ENCODE results near the gene HINT2.

HINT2 gene

GRCh38 chr9:35814106-35814840, 569 bp downstream of the HINT2 start:
- H3K4me1 ChIP-seq (ENCODE audit: insufficient read depth, low read length) = peaks cover 18% of the 10 kb centered on the region
- H3K9me3 ChIP-seq (ENCODE audit: low read length) = no peaks in the 10 kb centered on the region
- H3K36me3 ChIP-seq (ENCODE audit: insufficient read depth, low read length) = no peaks in the 10 kb centered on the region
- H2AFZ ChIP-seq (ENCODE audit: low read depth, low read length) = peak overlapping the region; percentile 94
- H3K27me3 ChIP-seq (ENCODE audit: insufficient read depth, low read length) = no peaks in the 10 kb centered on the region
- H3K4me3 ChIP-seq (ENCODE audit: low read length) = peak overlapping the region; percentile 72

GRCh38 chr9:35813434-35814105, 1.3 kb downstream of the HINT2 start:
- H3K36me3 ChIP-seq (ENCODE audit: insufficient read depth, low read length) = no peaks in the 10 kb centered on the region
- H3K27me3 ChIP-seq (ENCODE audit: insufficient read depth, low read length) = no peaks in the 10 kb centered on the region
- no peak overlapping the region for H2AFZ ChIP-seq (ENCODE audit: low read depth, low read length)
- peaks cover 18% of the 10 kb centered on the region for H3K4me1 ChIP-seq (ENCODE audit: insufficient read depth, low read length)
- no peaks in the 10 kb centered on the region for H3K9me3 ChIP-seq (ENCODE audit: low read length)
- peak overlapping the region; percentile 72 for H3K4me3 ChIP-seq (ENCODE audit: low read length)

GRCh38 chr9:35812025-35812602, 2.7 kb downstream of the HINT2 start, which contains the start of gene SPAG8:
TSS of gene SPAG8 (minus strand) at chr9:35812262. CDS start at chr9:35812147, 115 bp downstream.
- Histone ChIP-seq H3K36me3 (ENCODE audit: insufficient read depth, low read length) (no peaks in the 10 kb centered on the region), H3K4me3 (ENCODE audit: low read length) (peak within 1 kb of the TSS; percentile 52), H3K9me3 (ENCODE audit: low read length) (no peaks in the 10 kb centered on the region), H3K4me1 (ENCODE audit: insufficient read depth, low read length) (peaks cover 18% of the 10 kb centered on the region), H2AFZ (ENCODE audit: low read depth, low read length) (peak within 1 kb of the TSS; percentile 3), H3K27me3 (ENCODE audit: insufficient read depth, low read length) (no peaks in the 10 kb centered on the region)

- peak overlapping the region; percentile 52 for H3K4me3 ChIP-seq (ENCODE audit: low read length)
- H3K9me3 ChIP-seq (ENCODE audit: low read length) = no peaks in the 10 kb centered on the region
- no peaks in the 10 kb centered on the region for H3K27me3 ChIP-seq (ENCODE audit: insufficient read depth, low read length)
- H2AFZ ChIP-seq (ENCODE audit: low read depth, low read length) = peak overlapping the region; percentile 3
- H3K36me3 ChIP-seq (ENCODE audit: insufficient read depth, low read length) = no peaks in the 10 kb centered on the region
- H3K4me1 ChIP-seq (ENCODE audit: insufficient read depth, low read length) = peaks cover 18% of the 10 kb centered on the region
Measured at GRCh38 chr9:35811381-35812024, 3.3 kb downstream of the HINT2 start.

- H2AFZ ChIP-seq (ENCODE audit: low read depth, low read length) = no peak overlapping the region
- H3K4me3 ChIP-seq (ENCODE audit: low read length) = no peak overlapping the region
- peaks cover under 1% of the 10 kb centered on the region for H3K27me3 ChIP-seq (ENCODE audit: insufficient read depth, low read length)
- H3K4me1 ChIP-seq (ENCODE audit: insufficient read depth, low read length) = peaks cover 18% of the 10 kb centered on the region
- no peaks in the 10 kb centered on the region for H3K36me3 ChIP-seq (ENCODE audit: insufficient read depth, low read length)
- no peaks in the 10 kb centered on the region for H3K9me3 ChIP-seq (ENCODE audit: low read length)
Measured at GRCh38 chr9:35810122-35810521, 4.7 kb downstream of the HINT2 start.

GRCh38 chr9:35808433-35808832, 6.4 kb downstream of the HINT2 start:
- no peak overlapping the region for H2AFZ ChIP-seq (ENCODE audit: low read depth, low read length)
- no peak overlapping the region for H3K4me3 ChIP-seq (ENCODE audit: low read length)
- peaks cover 4% of the 10 kb centered on the region for H3K27me3 ChIP-seq (ENCODE audit: insufficient read depth, low read length)
- H3K4me1 ChIP-seq (ENCODE audit: insufficient read depth, low read length) = peaks cover 9% of the 10 kb centered on the region
- H3K9me3 ChIP-seq (ENCODE audit: low read length) = no peaks in the 10 kb centered on the region
- no peaks in the 10 kb centered on the region for H3K36me3 ChIP-seq (ENCODE audit: insufficient read depth, low read length)

- H3K4me1 ChIP-seq (ENCODE audit: insufficient read depth, low read length) = no peaks in the 10 kb centered on the region
- no peaks in the 10 kb centered on the region for H3K9me3 ChIP-seq (ENCODE audit: low read length)
- H3K4me3 ChIP-seq (ENCODE audit: low read length) = no peak overlapping the region
- H3K36me3 ChIP-seq (ENCODE audit: insufficient read depth, low read length) = no peaks in the 10 kb centered on the region
- H2AFZ ChIP-seq (ENCODE audit: low read depth, low read length) = no peak overlapping the region
- peaks cover 12% of the 10 kb centered on the region for H3K27me3 ChIP-seq (ENCODE audit: insufficient read depth, low read length)
Measured at GRCh38 chr9:35806101-35806500, 8.7 kb downstream of the HINT2 start.

- no peak overlapping the region for H3K4me3 ChIP-seq (ENCODE audit: low read length)
- no peaks in the 10 kb centered on the region for H3K36me3 ChIP-seq (ENCODE audit: insufficient read depth, low read length)
- H2AFZ ChIP-seq (ENCODE audit: low read depth, low read length) = no peak overlapping the region
- H3K27me3 ChIP-seq (ENCODE audit: insufficient read depth, low read length) = peaks cover 19% of the 10 kb centered on the region
- H3K4me1 ChIP-seq (ENCODE audit: insufficient read depth, low read length) = no peaks in the 10 kb centered on the region
- H3K9me3 ChIP-seq (ENCODE audit: low read length) = no peaks in the 10 kb centered on the region
Measured at GRCh38 chr9:35801328-35802128, 13.3 kb downstream of the HINT2 start.

- Histone ChIP-seq H3K4me1 (ENCODE audit: insufficient read depth, low read length) (no peaks in the 10 kb centered on the region), H3K4me3 (ENCODE audit: low read length) (no peak overlapping the region), H3K9me3 (ENCODE audit: low read length) (no peaks in the 10 kb centered on the region), H3K27me3 (ENCODE audit: insufficient read depth, low read length) (peaks cover 19% of the 10 kb centered on the region), H3K36me3 (ENCODE audit: insufficient read depth, low read length) (no peaks in the 10 kb centered on the region), H2AFZ (ENCODE audit: low read depth, low read length) (no peak overlapping the region)
Measured at GRCh38 chr9:35800530-35800929, 14.3 kb downstream of the HINT2 start.

GRCh38 chr9:35798658-35799374, 16.0 kb downstream of the HINT2 start:
- Histone ChIP-seq H3K36me3 (ENCODE audit: insufficient read depth, low read length) (no peaks in the 10 kb centered on the region), H2AFZ (ENCODE audit: low read depth, low read length) (no peak overlapping the region), H3K4me1 (ENCODE audit: insufficient read depth, low read length) (no peaks in the 10 kb centered on the region), H3K9me3 (ENCODE audit: low read length) (no peaks in the 10 kb centered on the region), H3K4me3 (ENCODE audit: low read length) (no peak overlapping the region), H3K27me3 (ENCODE audit: insufficient read depth, low read length) (peaks cover 15% of the 10 kb centered on the region)

- H3K36me3 ChIP-seq (ENCODE audit: insufficient read depth, low read length) = no peaks in the 10 kb centered on the region
- H2AFZ ChIP-seq (ENCODE audit: low read depth, low read length) = no peak overlapping the region
- peaks cover 19% of the 10 kb centered on the region for H3K27me3 ChIP-seq (ENCODE audit: insufficient read depth, low read length)
- H3K9me3 ChIP-seq (ENCODE audit: low read length) = no peaks in the 10 kb centered on the region
- no peak overlapping the region for H3K4me3 ChIP-seq (ENCODE audit: low read length)
- H3K4me1 ChIP-seq (ENCODE audit: insufficient read depth, low read length) = no peaks in the 10 kb centered on the region
Measured at GRCh38 chr9:35797311-35798109, 17.3 kb downstream of the HINT2 start.
